GM23338 (cell line): ENCODE data around the gene GBP6. TPM values are rescaled to one million over a fixed set of nuclear protein-coding genes. Genes with fewer than 3 reads are reported as not detected.

Experiments
- ATAC-seq: fragments of 200-7000 bp; cut with Tn5 transposase; 3 replicates; pipeline ENCODE4 v1.9.1; 2020
- DNase-seq: peaks from one replicate; pipeline ENCODE4 v3.0.0-alpha.2; 2015; ENCODE audit warnings: low spot score
- H2AFZ ChIP-seq: fragments of 200-600 bp; sonication (generic); 2 replicates; pipeline ENCODE4 v1.8.0; 2016; ENCODE audit warnings: antibody characterized with exemption, mild to moderate bottlenecking, moderate library complexity
- H3F3A ChIP-seq: fragments of 200-600 bp; sonication (generic); replicated peaks from 2 replicates; pipeline ENCODE4 v1.8.0; 2017; ENCODE audit warnings: antibody characterized with exemption, mixed run types, low read depth
- H3K27ac ChIP-seq: fragments of 200-600 bp; sonication (generic); 2 replicates; pipeline ENCODE4 v1.6.1; 2016; ENCODE audit warnings: low read depth
- H3K27me3 ChIP-seq: fragments of 200-600 bp; sonication (generic); 2 replicates; pipeline ENCODE4 v1.8.0; 2016; ENCODE audit warnings: mild to moderate bottlenecking, mixed run types, moderate library complexity; ENCODE audit not compliant: insufficient read depth
- H3K36me3 ChIP-seq: fragments of 200-600 bp; sonication (generic); 2 replicates; pipeline ENCODE4 v1.8.0; 2016; ENCODE audit warnings: mild to moderate bottlenecking; ENCODE audit not compliant: insufficient read depth
- H3K4me1 ChIP-seq: fragments of 200-600 bp; sonication (generic); 2 replicates; pipeline ENCODE4 v1.8.0; 2016; ENCODE audit warnings: mild to moderate bottlenecking, moderate library complexity; ENCODE audit not compliant: insufficient read depth
- H3K4me2 ChIP-seq: fragments of 200-600 bp; sonication (generic); 2 replicates; pipeline ENCODE4 v1.7.1; 2017; ENCODE audit warnings: mixed run types
- H3K4me3 ChIP-seq: fragments of 200-600 bp; sonication (generic); 2 replicates; pipeline ENCODE4 v1.6.1; 2016; ENCODE audit warnings: mixed run types
- H3K79me2 ChIP-seq: fragments of 200-600 bp; sonication (generic); replicated peaks from 2 replicates; pipeline ENCODE4 v1.8.0; 2017; ENCODE audit warnings: mild to moderate bottlenecking; ENCODE audit not compliant: insufficient read depth
- H3K9me2 ChIP-seq: fragments of 200-600 bp; sonication (generic); 2 replicates; pipeline ENCODE4 v1.8.0; 2017; ENCODE audit not compliant: insufficient read depth
- H4K20me1 ChIP-seq: fragments of 200-600 bp; sonication (generic); replicated peaks from 2 replicates; pipeline ENCODE4 v1.8.0; 2017; ENCODE audit warnings: mild to moderate bottlenecking; ENCODE audit not compliant: insufficient read depth
- H3K27ac Mint-ChIP-seq: 2 replicates; pipeline ENCODE4 v1.8.0; 2020; ENCODE audit warnings: inconsistent platforms, mild to moderate bottlenecking, moderate library complexity, mixed read lengths
- H3K27me3 Mint-ChIP-seq: 3 replicates; pipeline ENCODE4 v1.8.0; 2022; ENCODE audit warnings: low read depth, mild to moderate bottlenecking, moderate library complexity, mixed read lengths, inconsistent platforms; ENCODE audit not compliant: insufficient read depth, poor library complexity
- H3K36me3 Mint-ChIP-seq: 3 replicates; pipeline ENCODE4 v1.8.0; 2021; ENCODE audit warnings: low read depth, mild to moderate bottlenecking, inconsistent platforms, moderate library complexity, mixed read lengths
- H3K4me1 Mint-ChIP-seq: 3 replicates; pipeline ENCODE4 v1.8.0; 2020; ENCODE audit warnings: mild to moderate bottlenecking, inconsistent platforms, mixed read lengths
- H3K4me3 Mint-ChIP-seq: 3 replicates; pipeline ENCODE4 v1.8.0; 2021; ENCODE audit warnings: moderate library complexity, mild to moderate bottlenecking, inconsistent platforms, mixed read lengths
- H3K9me3 Mint-ChIP-seq: 3 replicates; pipeline ENCODE4 v1.8.0; 2020; ENCODE audit warnings: moderate library complexity, mild to moderate bottlenecking, inconsistent platforms, mixed read lengths
- CTCF ChIP-seq, 2 experiments: fragments of 200-600 bp in 1 of 2; sonication (generic) in 1 of 2; conservative IDR thresholded peaks; 2 replicates each; pipeline versions ENCODE4 v1.5.1 to v1.6.1; 2016 to 2017; ENCODE audit warnings: antibody characterized with exemption in 2 of 2, low read depth in 2 of 2, mild to moderate bottlenecking in 2 of 2, moderate library complexity in 1 of 2
- ZNF331 ChIP-seq: fragments of 250-450 bp; sonication (Bioruptor Pico); IDR thresholded peaks from 2 replicates; pipeline ENCODE4 v1.5.0; 2020; ENCODE audit warnings: low read depth, mild to moderate bottlenecking, moderate library complexity
- ZNF462 ChIP-seq: fragments of 250-450 bp; sonication (Bioruptor Pico); IDR thresholded peaks from 2 replicates; pipeline ENCODE4 v1.5.0; 2020; ENCODE audit warnings: mild to moderate bottlenecking, moderate library complexity
- polyA plus RNA-seq: library from polyadenylated mRNA; unstranded; fragments of >200 nt; fragmentation: Nextera tagmentation; extraction: Ambion mirVana; gene quantifications from 2 replicates; pipeline ENCODE4 v1.2.1, GENCODE V29; 2016
- total RNA-seq: library from RNA; depleted of rRNA; stranded (reverse); fragments of >200 nt; shearing (Covaris generic); gene quantifications from 2 replicates; pipeline ENCODE4 v1.2.3, GENCODE V29; 2014

The GBP6 gene
- total and polyA plus RNA-seq, 2 experiments from 2014 or later, result not detected

- TF ChIP-seq ZNF462 (no peak), ZNF331 (CRISPR knock-in tag) (no peak)
Measured at GRCh38 chr1:89378001-89378400, 14.1 kb downstream of the GBP6 start (continued).

GRCh38 chr1:89381618-89382017, 17.8 kb downstream of the GBP6 start:
- Mint-ChIP-seq H3K4me1 (peaks cover 7% of the 10 kb centered on the region), H3K4me3 (no peak overlapping the region), H3K36me3 (no peaks in the 10 kb centered on the region), H3K9me3 (no peaks in the 10 kb centered on the region; the same call in 2 of the 3 replicates), H3K27me3 (peaks cover 2% of the 10 kb centered on the region), H3K27ac (no peak overlapping the region)
- ATAC-seq, result peak; percentile 45; the same call in 1 of the 3 replicates
- peaks cover 4% of the 10 kb centered on the region; the same call in 1 of the 2 replicates for H3K4me1 ChIP-seq
- H3K36me3 ChIP-seq, result no peaks in the 10 kb centered on the region
- H4K20me1 ChIP-seq, result no peaks in the 10 kb centered on the region
- H3K27me3 ChIP-seq, result no peaks in the 10 kb centered on the region
- no peak overlapping the region for H3K4me3 ChIP-seq
- H3K79me2 ChIP-seq, result no peaks in the 10 kb centered on the region
- no peak for TF ChIP-seq ZNF462
- TF ChIP-seq CTCF (conservative IDR thresholded peaks at IDR 0.05; ENCODE audit: low read depth in 2 of 2), result peak in 1 of 2 experiments; percentile 45; a peak in 1 of 4 replicates
- peak; percentile 3 for DNase-seq
- no peak overlapping the region for H2AFZ ChIP-seq
- peaks cover 9% of the 10 kb centered on the region; the same call in 1 of the 2 replicates for H3K9me2 ChIP-seq
- H3K4me2 ChIP-seq, result no peak overlapping the region
- H3K27ac ChIP-seq, result no peak overlapping the region
- H3F3A ChIP-seq, result no peaks in the 10 kb centered on the region
